Subcutaneous adipose tissue (tissue), 4 donors: ENCODE measurements around the gene KIF5B. TPM values are rescaled to one million over a fixed set of nuclear protein-coding genes. Genes with fewer than 3 reads are reported as not detected.

Experiments
- CTCF ChIP-seq: fragments of 450-650 bp; IDR thresholded peaks from one replicate; pipeline ENCODE4 v1.5.1; 2016; ENCODE audit warnings: low read depth, mild to moderate bottlenecking, control low read depth, antibody characterized with exemption, moderate library complexity
- total RNA-seq, 4 donors: library from RNA; depleted of rRNA; stranded (reverse); fragments of >200 nt; gene quantifications; one replicate each; pipeline ENCODE4 v1.1.0, GENCODE V29; 2016

Gene KIF5B
- total RNA-seq, 4 donors from 2014 or later: 102 to 148 (median 114) TPM

GRCh38 chr10:32046151-32046550 lies 10.1 kb downstream of the KIF5B start:
- no peak for TF ChIP-seq CTCF

DNA sequence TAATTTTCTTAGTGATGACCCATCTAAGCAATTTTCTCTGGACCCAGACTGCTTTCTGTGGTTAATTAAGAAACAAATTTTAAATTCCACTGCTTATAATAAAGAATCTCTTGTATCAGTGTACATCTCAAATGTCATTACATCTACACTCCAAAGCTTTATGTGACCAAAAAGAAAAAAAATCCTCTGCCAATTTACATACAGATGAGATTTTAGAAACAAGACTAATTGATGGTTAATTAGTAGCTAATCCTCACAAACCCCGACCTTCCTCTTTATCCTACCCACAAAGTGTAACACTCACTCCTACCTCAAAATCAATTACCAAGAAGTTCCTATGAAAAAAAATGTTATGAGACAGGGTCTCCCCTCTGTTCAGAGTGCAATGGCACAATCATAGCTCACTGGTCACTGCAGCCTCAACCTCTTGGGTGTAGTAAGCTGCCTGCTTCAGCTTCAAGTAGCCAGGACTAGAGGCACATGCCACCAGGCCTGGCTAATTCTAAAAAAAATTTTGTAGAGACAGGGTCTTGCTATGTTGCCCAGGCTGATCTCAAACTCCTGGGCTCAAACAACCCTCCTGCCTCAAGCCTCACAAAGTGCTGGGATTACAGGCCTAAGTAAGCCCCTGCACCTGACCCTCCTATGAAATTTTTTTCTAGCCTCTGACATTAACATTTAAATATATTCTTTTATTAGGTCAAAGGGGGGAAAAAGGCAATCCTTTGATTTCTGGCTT lies 14.8 kb downstream of the KIF5B start:
- no peak for TF ChIP-seq CTCF

DNA sequence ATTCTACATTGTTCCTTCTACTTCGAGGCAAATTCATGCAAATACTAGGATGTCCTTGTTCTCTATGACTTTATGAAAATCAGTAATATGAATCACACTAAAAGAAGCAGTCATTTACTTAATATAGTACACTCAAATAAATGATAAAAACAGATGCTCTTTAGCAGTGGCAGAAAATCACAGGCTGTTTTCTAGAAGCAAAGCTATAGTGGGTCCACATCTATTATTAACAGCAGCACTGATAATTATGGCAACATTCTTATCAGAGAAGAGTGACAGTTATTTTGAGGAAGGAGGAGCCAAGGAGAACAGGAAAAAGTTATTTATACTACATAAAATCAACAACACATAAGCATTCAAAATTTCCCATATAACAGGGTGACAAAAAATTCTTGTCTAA lies 16.5 kb downstream of the KIF5B start:
- no peak for TF ChIP-seq CTCF

GRCh38 chr10:32038777-32039176 lies 17.4 kb downstream of the KIF5B start:
- no peak for TF ChIP-seq CTCF

DNA sequence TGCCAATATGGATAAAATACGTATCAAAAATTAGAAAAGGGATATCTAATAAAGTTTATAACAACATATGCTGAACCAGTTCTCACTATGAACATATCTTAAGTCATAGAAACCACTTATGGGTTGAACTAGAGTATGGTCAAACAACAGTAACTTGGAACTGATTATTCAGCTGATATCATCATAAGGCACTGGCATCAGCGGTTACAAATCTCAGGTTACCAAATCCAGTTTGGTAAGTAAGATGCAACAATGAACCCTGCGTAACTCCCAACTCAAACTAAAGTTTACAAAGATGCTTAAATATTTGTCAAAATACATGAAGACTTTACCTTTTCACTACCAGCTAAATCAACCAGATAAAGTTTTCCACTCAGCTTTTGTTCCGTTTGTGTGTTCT lies 19.3 kb downstream of the KIF5B start:
- TF ChIP-seq CTCF: no peak

GRCh38 chr10:32035038-32035437 lies 21.2 kb downstream of the KIF5B start:
- TF ChIP-seq CTCF: no peak

DNA sequence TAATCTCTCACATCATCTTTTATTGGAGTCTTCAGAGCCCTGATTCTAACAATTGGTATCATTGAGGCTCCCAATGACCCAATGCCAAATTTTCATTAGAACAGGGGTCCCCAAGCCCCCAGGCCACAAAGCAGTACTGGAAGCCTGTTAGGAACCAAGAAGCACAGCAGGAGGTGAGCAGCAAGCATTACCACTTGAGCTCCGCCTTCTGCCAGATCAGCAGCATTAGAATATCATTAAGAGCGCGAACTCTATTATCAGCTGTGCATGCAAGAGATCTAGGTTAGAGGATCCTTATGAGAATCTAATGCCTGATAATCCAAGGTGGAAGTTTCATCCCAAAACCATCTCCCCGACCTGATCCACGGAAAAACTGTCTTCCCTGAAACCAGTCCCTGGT lies 23.1 kb downstream of the KIF5B start:
- no peak for TF ChIP-seq CTCF
